ENCODE data around the gene PCDH15.

DNA sequence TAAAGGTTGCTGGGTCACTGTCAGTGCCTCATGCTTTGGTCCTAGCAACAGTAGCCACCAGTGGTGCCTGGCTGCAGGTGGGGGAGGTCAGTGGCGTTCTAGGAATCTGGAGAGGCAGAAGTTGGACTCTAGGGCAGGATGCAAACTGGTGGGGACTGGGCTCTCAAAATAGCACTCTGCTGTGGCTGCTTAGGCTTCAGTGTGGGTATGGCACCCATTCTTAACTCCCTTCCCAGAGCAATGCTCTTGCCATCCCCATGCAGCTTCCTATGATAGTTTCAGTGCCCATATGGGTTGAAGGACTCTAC lies 330.8 kb downstream of the PCDH15 start:
- TF ChIP-seq EZH2phosphoT487 (IDR thresholded peaks at IDR 0.05; ENCODE audit: insufficient read depth, low read depth), result no peak
- TF ChIP-seq EZH2 (IDR thresholded peaks at IDR 0.05; ENCODE audit: insufficient read depth, poor library complexity, severe bottlenecking), result no peak
